Uterus (tissue), 4 donors: Measurements from ENCODE around the gene OR52B2. TPM values are rescaled to one million over a fixed set of nuclear protein-coding genes. Genes with fewer than 3 reads are reported as not detected.

Source experiments
- DNase-seq, 2 donors: peaks; one replicate each; pipeline ENCODE4 v3.0.0-alpha.2; 2019 to 2020
- H3K27ac ChIP-seq, 2 donors: fragments of 200-600 bp; sonication (generic); 1 replicate in 1 of 2; 2 replicates in 1 of 2; pipeline ENCODE4 v1.5.1; 2016 to 2018
- H3K27me3 ChIP-seq, 2 donors: fragments of 200-600 bp; sonication (generic); one replicate each; pipeline ENCODE4 v1.5.1; 2018 to 2019; ENCODE audit warnings: control low read depth in 1 of 2
- H3K36me3 ChIP-seq, 2 donors: fragments of 200-600 bp; sonication (generic); one replicate each; pipeline ENCODE4 v1.5.1; 2019; ENCODE audit warnings: control low read depth in 1 of 2
- H3K4me1 ChIP-seq, 2 donors: fragments of 200-600 bp; sonication (generic); one replicate each; pipeline ENCODE4 v1.5.1; 2018 to 2019; ENCODE audit warnings: control low read depth in 1 of 2
- H3K4me3 ChIP-seq, 2 donors: fragments of 200-600 bp; sonication (generic); 1 replicate in 1 of 2; 2 replicates in 1 of 2; pipeline ENCODE4 v1.5.1; 2018 to 2019; ENCODE audit warnings: mild to moderate bottlenecking in 1 of 2
- H3K9me3 ChIP-seq, 2 donors: fragments of 200-600 bp; sonication (generic); one replicate each; pipeline ENCODE4 v1.5.1; 2019; ENCODE audit warnings: control low read depth in 1 of 2
- CTCF ChIP-seq, 4 experiments: fragments of 200-600 bp in 2 of 4; fragments of 450-650 bp in 2 of 4; sonication (generic) in 2 of 4; IDR thresholded peaks; one replicate each; pipeline ENCODE4 v1.5.1; 2016 to 2019; ENCODE audit warnings: antibody characterized with exemption in 4 of 4, mild to moderate bottlenecking in 2 of 4, moderate library complexity in 1 of 4
- POLR2A ChIP-seq, 2 donors: fragments of 450-650 bp; IDR thresholded peaks; one replicate each; pipeline ENCODE4 v1.6.1; 2016; ENCODE audit warnings: antibody characterized with exemption in 2 of 2, mild to moderate bottlenecking in 1 of 2, moderate library complexity in 1 of 2
- intact Hi-C: fragments of 100-400 bp; cut with DNase I; formaldehyde crosslinking; loops from one replicate; pipeline ENCODE4 v1.15.1; 2023; ENCODE audit warnings: low total_unique reads
- total RNA-seq, 4 donors: library from RNA; depleted of rRNA in 3 of 4; stranded (reverse); fragments of >200 nt in 3 of 4; gene quantifications; one replicate each; pipeline versions ENCODE4 v1.1.0 to v1.2.4, GENCODE V29; 2014 to 2023
- donor health status: DM: yes; HTN: yes; CAD: no.

OR52B2 gene
- total RNA-seq, 4 donors from 2014 or later, result not detected

GRCh38 chr11:6210274-6210955, 40.3 kb upstream of the OR52B2 start:
- no peaks in the 10 kb centered on the region for H3K36me3 ChIP-seq
- intact Hi-C loops, result no loop called here
- no peaks in the 10 kb centered on the region for H3K4me1 ChIP-seq
- no peak overlapping the region for H3K27ac ChIP-seq
- H3K4me3 ChIP-seq, result no peak overlapping the region
- H3K9me3 ChIP-seq, result no peaks in the 10 kb centered on the region
- no peaks in the 10 kb centered on the region for H3K27me3 ChIP-seq
- TF ChIP-seq POLR2A (IDR thresholded peaks at IDR 0.05) (no peak), CTCF (IDR thresholded peaks at IDR 0.05) (no peak)
- no peak for DNase-seq

- no peaks in the 10 kb centered on the region for H3K4me1 ChIP-seq
These were observed 39.7 kb upstream of the OR52B2 start for GRCh38 chr11:6209801-6210200.

GRCh38 chr11:6206456-6207180, 36.5 kb upstream of the OR52B2 start:
- intact Hi-C loops, result no loop called here
- no peaks in the 10 kb centered on the region for H3K36me3 ChIP-seq
- H3K27ac ChIP-seq, result no peak overlapping the region
- no peak overlapping the region for H3K4me3 ChIP-seq
- DNase-seq, result no peak
- H3K9me3 ChIP-seq, result no peaks in the 10 kb centered on the region
- H3K4me1 ChIP-seq, result no peaks in the 10 kb centered on the region
- TF ChIP-seq POLR2A (IDR thresholded peaks at IDR 0.05) (no peak), CTCF (IDR thresholded peaks at IDR 0.05) (no peak)
- no peaks in the 10 kb centered on the region for H3K27me3 ChIP-seq

More at GRCh38 chr11:6209801-6210200, 39.7 kb upstream of the OR52B2 start:
- intact Hi-C loops, result no loop called here
- no peak for TF ChIP-seq CTCF (IDR thresholded peaks at IDR 0.05)
- no peak for TF ChIP-seq POLR2A (IDR thresholded peaks at IDR 0.05)
- H3K36me3 ChIP-seq, result no peaks in the 10 kb centered on the region
- DNase-seq, result no peak
- no peak overlapping the region for H3K27ac ChIP-seq
- no peak overlapping the region for H3K4me3 ChIP-seq
- no peaks in the 10 kb centered on the region for H3K9me3 ChIP-seq
- no peaks in the 10 kb centered on the region for H3K27me3 ChIP-seq

- no peak for DNase-seq
- no peaks in the 10 kb centered on the region for H3K36me3 ChIP-seq
- H3K9me3 ChIP-seq, result no peaks in the 10 kb centered on the region
- TF ChIP-seq CTCF (IDR thresholded peaks at IDR 0.05), result no peak
- H3K27ac ChIP-seq, result no peak within 1 kb of the TSS
- intact Hi-C loops, result no loop called here
- no peaks in the 10 kb centered on the region for H3K27me3 ChIP-seq
- H3K4me1 ChIP-seq, result no peaks in the 10 kb centered on the region
- H3K4me3 ChIP-seq, result no peak within 1 kb of the TSS
These were observed 35.2 kb upstream of the OR52B2 start, which contains the start of gene C11orf42 for GRCh38 chr11:6205366-6205765. Gene C11orf42, plus strand, starts transcription at chr11:6205557. Its CDS starts 59 bp downstream, at chr11:6205616.

GRCh38 chr11:6204706-6205105, 34.6 kb upstream of the OR52B2 start:
- H3K4me1 ChIP-seq, result no peaks in the 10 kb centered on the region
- H3K27ac ChIP-seq, result no peak overlapping the region
- no peaks in the 10 kb centered on the region for H3K27me3 ChIP-seq
- intact Hi-C loops, result no loop called here
- H3K36me3 ChIP-seq, result no peaks in the 10 kb centered on the region
- no peak overlapping the region for H3K4me3 ChIP-seq
- no peaks in the 10 kb centered on the region for H3K9me3 ChIP-seq
- no peak for DNase-seq
- TF ChIP-seq POLR2A (IDR thresholded peaks at IDR 0.05) (no peak), CTCF (IDR thresholded peaks at IDR 0.05) (no peak)
